Muscle layer of duodenum (tissue), 2 donors: Measurements from ENCODE around the gene DAPK2.
"Not testable (repeated sequence)": the region's sequence is repeated elsewhere in the genome, so short reads cannot be mapped to it uniquely, and the experiment has no call there.

Source experiments
- H3K27ac ChIP-seq: one replicate; pipeline ENCODE4 v1.7.0; 2013; ENCODE audit warnings: mild to moderate bottlenecking, low read length
- H3K27me3 ChIP-seq: one replicate; pipeline ENCODE4 v1.7.0; 2013; ENCODE audit warnings: low read depth, mild to moderate bottlenecking, control low read depth, low read length
- H3K36me3 ChIP-seq, 2 donors: one replicate each; pipeline ENCODE4 v1.7.0; 2013; ENCODE audit warnings: low read length in 2 of 2, control low read depth in 1 of 2, mild to moderate bottlenecking in 1 of 2; ENCODE audit not compliant: insufficient read depth in 2 of 2, control insufficient read depth in 1 of 2
- H3K4me1 ChIP-seq, 2 donors: one replicate each; pipeline ENCODE4 v1.7.0; 2013; ENCODE audit warnings: low read length in 2 of 2, mild to moderate bottlenecking in 2 of 2, control low read depth in 1 of 2, moderate library complexity in 1 of 2; ENCODE audit not compliant: insufficient read depth in 2 of 2, control insufficient read depth in 1 of 2
- H3K4me3 ChIP-seq, 2 donors: one replicate each; pipeline ENCODE4 v1.7.0; 2013; ENCODE audit warnings: low read length in 2 of 2, low read depth in 1 of 2, mild to moderate bottlenecking in 1 of 2
- H3K9me3 ChIP-seq, 2 donors: one replicate each; pipeline ENCODE4 v1.7.0; 2013; ENCODE audit warnings: low read length in 2 of 2, control low read depth in 1 of 2, mild to moderate bottlenecking in 1 of 2; ENCODE audit not compliant: control insufficient read depth in 1 of 2
- donor health status: healthy.

DAPK2 gene

GRCh38 chr15:63905558-63906265 lies 140.6 kb downstream of the DAPK2 start:
- H3K4me3 ChIP-seq = no peak overlapping the region
- H3K27me3 ChIP-seq = no peaks in the 10 kb centered on the region
- no peaks in the 10 kb centered on the region for H3K36me3 ChIP-seq
- H3K9me3 ChIP-seq = no peaks in the 10 kb centered on the region
- H3K27ac ChIP-seq = no peak overlapping the region
- peaks cover 5 to 11% of the 10 kb centered on the region in 2 donors for H3K4me1 ChIP-seq

- no peak overlapping the region for H3K27ac ChIP-seq
- peaks cover 5 to 9% of the 10 kb centered on the region in 2 donors for H3K4me1 ChIP-seq
Measured at GRCh38 chr15:63905131-63905530, 141.2 kb downstream of the DAPK2 start.

GRCh38 chr15:63904042-63904441 lies 142.2 kb downstream of the DAPK2 start:
- Histone ChIP-seq H3K4me1 (peaks cover 0 to 4% of the 10 kb centered on the region in 2 donors), H3K9me3 (no peaks in the 10 kb centered on the region), H3K27ac (no peak overlapping the region), H3K4me3 (no peak overlapping the region), H3K27me3 (no peaks in the 10 kb centered on the region), H3K36me3 (no peaks in the 10 kb centered on the region)

More at GRCh38 chr15:63905131-63905530, 141.2 kb downstream of the DAPK2 start:
- H3K27me3 ChIP-seq = no peaks in the 10 kb centered on the region
- H3K4me3 ChIP-seq = no peak overlapping the region
- no peaks in the 10 kb centered on the region for H3K36me3 ChIP-seq
- H3K9me3 ChIP-seq = no peaks in the 10 kb centered on the region

DNA sequence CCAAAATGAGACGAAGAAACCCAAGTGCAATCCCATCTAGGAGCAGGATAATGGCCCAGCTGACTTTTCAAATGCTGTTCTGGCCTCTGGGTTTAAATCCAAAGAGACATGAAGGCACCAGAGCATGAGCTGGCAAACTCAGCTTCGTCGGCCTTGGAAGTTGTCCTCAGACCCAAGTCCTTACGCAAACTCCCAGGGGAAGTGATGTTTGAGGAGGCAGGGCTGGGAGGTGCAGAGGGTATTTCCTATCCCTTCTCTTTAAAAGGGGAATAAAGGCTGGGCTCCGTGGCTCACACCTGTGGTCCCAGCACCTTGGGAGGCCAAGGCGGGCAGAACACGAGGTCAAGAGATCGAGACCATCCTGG lies 143.6 kb downstream of the DAPK2 start:
- Histone ChIP-seq H3K36me3 (no peaks in the 10 kb centered on the region), H3K4me3 (no peak overlapping the region), H3K9me3 (no peaks in the 10 kb centered on the region), H3K27me3 (no peaks in the 10 kb centered on the region), H3K27ac (no peak overlapping the region), H3K4me1 (no peaks in the 10 kb centered on the region)

DNA sequence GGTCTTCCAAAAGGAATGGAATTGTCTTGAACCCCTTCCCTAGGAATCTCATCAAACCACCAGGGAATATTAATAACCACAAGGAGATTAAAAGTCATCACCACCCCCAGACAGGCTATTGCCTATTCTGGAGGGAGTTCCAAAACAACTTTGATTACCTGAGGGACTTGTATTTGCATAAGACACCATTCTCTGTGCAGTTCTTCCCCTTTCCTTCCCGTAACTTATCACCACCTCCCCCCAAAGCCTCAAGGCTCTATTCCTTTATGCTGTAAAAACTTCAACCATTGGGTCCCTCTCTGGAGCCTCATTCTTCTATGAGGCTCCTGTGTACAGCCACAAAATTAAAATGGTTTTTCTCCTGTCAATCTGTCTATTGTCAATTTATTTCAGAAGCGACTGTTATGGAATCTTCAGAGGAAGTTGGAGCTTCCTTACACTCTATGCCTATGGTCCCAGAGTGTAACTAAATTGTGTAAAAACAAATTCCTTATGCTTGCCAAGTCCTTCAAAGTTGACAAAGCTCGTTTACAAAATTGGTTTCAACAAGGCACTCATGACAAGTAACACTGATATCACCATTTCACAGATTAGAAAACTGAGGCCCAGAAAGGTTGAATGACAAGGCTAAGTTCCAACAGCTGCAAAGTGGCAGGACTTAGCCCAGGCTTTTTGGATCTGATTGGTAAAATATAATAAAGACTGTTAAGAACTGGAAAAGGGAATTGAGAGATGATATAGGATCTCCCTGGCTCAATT lies 144.2 kb downstream of the DAPK2 start:
- peaks cover 0 to 3% of the 10 kb centered on the region in 2 donors for H3K4me1 ChIP-seq
- no peaks in the 10 kb centered on the region for H3K9me3 ChIP-seq
- H3K4me3 ChIP-seq = no peak overlapping the region
- H3K27me3 ChIP-seq = no peaks in the 10 kb centered on the region
- H3K36me3 ChIP-seq = no peaks in the 10 kb centered on the region
- no peak overlapping the region for H3K27ac ChIP-seq

GRCh38 chr15:63900306-63900705 lies 146.0 kb downstream of the DAPK2 start:
- H3K9me3 ChIP-seq = no peaks in the 10 kb centered on the region
- H3K4me1 ChIP-seq = peaks cover 0 to 14% of the 10 kb centered on the region in 2 donors
- H3K27me3 ChIP-seq = no peaks in the 10 kb centered on the region
- H3K27ac ChIP-seq = no peak overlapping the region
- no peaks in the 10 kb centered on the region for H3K36me3 ChIP-seq
- H3K4me3 ChIP-seq = no peak overlapping the region

- not testable (repeated sequence) for H3K27ac ChIP-seq, H3K36me3 ChIP-seq, H3K27me3 ChIP-seq, H3K4me3 ChIP-seq, H3K9me3 ChIP-seq
- peaks cover 0 to 14% of the 10 kb centered on the region in 2 donors for H3K4me1 ChIP-seq
Measured at GRCh38 chr15:63899606-63900005, 146.7 kb downstream of the DAPK2 start.

DNA sequence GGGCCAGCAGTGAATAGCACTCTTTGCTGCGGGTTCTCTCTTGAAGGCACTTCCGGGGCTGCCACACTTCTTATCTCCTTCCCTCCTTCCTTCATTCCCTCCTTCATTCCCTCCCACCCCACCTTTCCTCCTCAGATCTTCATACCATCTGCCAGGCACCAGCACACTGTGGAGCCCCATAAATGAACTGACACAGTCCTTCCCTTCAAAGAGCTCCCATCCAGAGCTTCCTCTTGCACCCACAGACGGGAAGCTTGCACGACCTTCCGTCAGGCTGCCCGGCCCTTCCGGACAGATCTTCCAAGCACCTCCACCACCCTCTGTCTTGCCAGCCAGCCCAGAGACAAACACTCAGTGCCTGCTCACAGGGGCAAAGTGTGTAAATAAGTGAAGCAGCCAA lies 147.1 kb downstream of the DAPK2 start:
- no peak overlapping the region for H3K27ac ChIP-seq
- H3K4me3 ChIP-seq = no peak overlapping the region
- no peaks in the 10 kb centered on the region for H3K36me3 ChIP-seq
- no peaks in the 10 kb centered on the region for H3K27me3 ChIP-seq
- H3K9me3 ChIP-seq = no peaks in the 10 kb centered on the region
- H3K4me1 ChIP-seq = peaks cover 0 to 14% of the 10 kb centered on the region in 2 donors

DNA sequence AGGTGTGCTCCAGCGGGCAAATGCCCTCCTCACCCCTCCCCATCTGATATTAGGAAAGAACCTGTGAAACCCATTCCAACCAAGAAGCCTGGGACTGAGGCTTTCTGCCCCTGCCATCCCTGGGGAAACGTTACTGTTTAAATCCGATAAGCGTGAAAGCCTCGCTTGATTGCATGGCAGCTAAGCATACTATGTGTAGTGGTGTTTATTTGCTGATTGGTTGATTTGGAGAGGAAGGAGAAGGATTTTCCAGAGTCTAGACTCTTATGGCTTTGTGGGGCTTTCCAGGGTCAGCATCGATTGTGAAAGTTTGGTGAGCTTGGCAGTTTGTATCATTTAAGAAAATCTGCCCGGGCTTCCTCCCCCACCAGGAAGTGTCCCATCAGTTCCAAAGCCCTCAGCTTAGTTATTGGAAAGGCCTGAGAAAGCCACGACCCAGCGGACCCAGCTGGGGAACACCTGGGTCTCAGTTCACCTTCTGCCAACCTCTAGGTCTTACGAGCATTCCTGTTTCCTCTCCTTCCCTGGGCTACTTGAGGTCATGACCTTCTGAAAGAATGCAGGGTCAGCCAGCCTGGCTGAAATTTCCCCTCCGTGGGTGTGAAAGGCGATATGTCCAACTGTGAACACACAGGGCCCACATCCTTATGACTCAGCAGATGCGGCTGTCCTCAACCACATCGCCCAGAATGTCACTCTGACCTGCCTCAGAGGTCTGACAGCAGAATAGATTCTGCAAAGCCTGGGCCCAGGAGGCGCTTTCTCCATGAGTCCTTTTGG lies 149.8 kb downstream of the DAPK2 start:
- H3K4me3 ChIP-seq = no peak overlapping the region
- no peaks in the 10 kb centered on the region for H3K36me3 ChIP-seq
- no peak overlapping the region for H3K27ac ChIP-seq
- H3K4me1 ChIP-seq = peaks cover 1 to 14% of the 10 kb centered on the region in 2 donors
- no peaks in the 10 kb centered on the region for H3K27me3 ChIP-seq
- no peaks in the 10 kb centered on the region for H3K9me3 ChIP-seq

GRCh38 chr15:63895787-63896218 lies 150.5 kb downstream of the DAPK2 start:
- Histone ChIP-seq H3K9me3 (no peaks in the 10 kb centered on the region), H3K27me3 (no peaks in the 10 kb centered on the region), H3K4me3 (no peak overlapping the region), H3K36me3 (no peaks in the 10 kb centered on the region), H3K27ac (no peak overlapping the region), H3K4me1 (peaks cover 4 to 18% of the 10 kb centered on the region in 2 donors)

DNA sequence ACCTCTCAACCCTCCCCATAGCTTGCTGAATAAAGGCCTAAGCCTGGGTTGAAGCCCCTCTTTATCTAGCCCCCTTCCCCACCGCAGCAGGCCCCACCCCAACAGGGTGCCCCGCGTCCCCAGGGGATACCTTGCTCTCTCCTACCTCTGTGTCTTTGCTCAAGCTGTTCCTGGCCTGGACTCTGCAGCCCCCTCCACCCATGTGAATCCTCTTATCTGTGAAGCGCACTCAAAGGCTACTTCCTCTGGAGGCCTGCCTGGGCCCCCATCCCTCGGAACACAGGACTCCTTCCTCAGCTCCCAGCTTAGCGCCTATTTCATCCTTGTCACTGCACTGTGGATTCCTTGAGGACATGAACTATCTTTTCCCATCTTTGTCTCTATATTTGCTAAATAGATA lies 151.1 kb downstream of the DAPK2 start:
- Histone ChIP-seq H3K27me3 (no peaks in the 10 kb centered on the region), H3K9me3 (no peaks in the 10 kb centered on the region), H3K27ac (no peak overlapping the region), H3K4me1 (peaks cover 4 to 18% of the 10 kb centered on the region in 2 donors), H3K4me3 (no peak overlapping the region), H3K36me3 (no peaks in the 10 kb centered on the region)
